GM18951 (cell line): Measurements from ENCODE around the gene RBM45.
"Not testable (repeated sequence)": the region's sequence is repeated elsewhere in the genome, so short reads cannot be mapped to it uniquely, and the experiment has no call there.

ENCODE experiments used
- POLR2A ChIP-seq: IDR thresholded peaks from 4 replicates; pipeline ENCODE4 v1.6.1; 2011; ENCODE audit warnings: mild to moderate bottlenecking; ENCODE audit not compliant: insufficient read length, insufficient read depth; ENCODE audit errors: extremely low read depth
- in situ Hi-C: fragments of 300-500 bp; cut with MboI; formaldehyde crosslinking; loops from one replicate; pipeline ENCODE4 v1.12.0; 2022; ENCODE audit warnings: low sequenced_read_pairs, mixed read lengths, inconsistent platforms; ENCODE audit not compliant: unreplicated experiment

The RBM45 gene

GRCh38 chr2:178112202-178113152 lies at the start of gene RBM45:
RBM45 (plus strand) TSS chr2:178112437; CDS start chr2:178112547, 110 bp downstream.
- peak; percentile 95 for TF ChIP-seq POLR2A
- in situ Hi-C loops, result loop anchor here (25.0 kb wide), 1 partner anchor 300 kb away; no protein-coding TSS in a partner anchor

- in situ Hi-C loops, result no loop called here
Observed at GRCh38 chr2:178066324-178066723, 45.9 kb upstream of the RBM45 start.

GRCh38 chr2:178066890-178067669 lies 45.2 kb upstream of the RBM45 start:
- TF ChIP-seq POLR2A, result no peak
- in situ Hi-C loops, result no loop called here

More at GRCh38 chr2:178066324-178066723, 45.9 kb upstream of the RBM45 start:
- TF ChIP-seq POLR2A, result no peak

GRCh38 chr2:178068823-178069454 lies 43.3 kb upstream of the RBM45 start:
- no peak for TF ChIP-seq POLR2A
- in situ Hi-C loops, result no loop called here

- in situ Hi-C loops, result no loop called here
- no peak for TF ChIP-seq POLR2A
Observed at GRCh38 chr2:178069551-178069950, 42.7 kb upstream of the RBM45 start.

GRCh38 chr2:178070824-178071223 lies 41.4 kb upstream of the RBM45 start:
- TF ChIP-seq POLR2A, result no peak
- in situ Hi-C loops, result no loop called here

- no peak for TF ChIP-seq POLR2A
- in situ Hi-C loops, result no loop called here
Observed at GRCh38 chr2:178072000-178072382, 40.2 kb upstream of the RBM45 start.

- no peak for TF ChIP-seq POLR2A
- in situ Hi-C loops, result no loop called here
Observed at GRCh38 chr2:178072383-178073301, 39.6 kb upstream of the RBM45 start, which contains the start of gene PDE11A. PDE11A (minus strand) TSS chr2:178072777; CDS start chr2:178072437, 340 bp downstream.

GRCh38 chr2:178074123-178075005 lies 37.9 kb upstream of the RBM45 start:
- no peak for TF ChIP-seq POLR2A
- in situ Hi-C loops, result no loop called here

- in situ Hi-C loops, result no loop called here
Observed at GRCh38 chr2:178075006-178075326, 37.3 kb upstream of the RBM45 start.

GRCh38 chr2:178076130-178076529 lies 36.1 kb upstream of the RBM45 start:
- TF ChIP-seq POLR2A, result no peak
- in situ Hi-C loops, result no loop called here

More at GRCh38 chr2:178075006-178075326, 37.3 kb upstream of the RBM45 start:
- TF ChIP-seq POLR2A, result no peak

GRCh38 chr2:178079279-178079678 lies 33.0 kb upstream of the RBM45 start:
- in situ Hi-C loops, result not testable (repeated sequence)
